GM19239 (cell line): ENCODE measurements around the gene SOX5.
A peak's percentile ranks its signal among the peaks of the same experiment; 100 is the strongest.

Experiments
- DNase-seq: peaks from one replicate; pipeline ENCODE4 v3.0.0; 2011; ENCODE audit warnings: low spot score; ENCODE audit not compliant: insufficient read length
- FAIRE-seq: peaks from 2 replicates; lab custom pipeline; 2011; peaks lifted over from hg19 to GRCh38; lab: Jason Lieb, UNC

SOX5 gene

GRCh38 chr12:23704992-23705943 lies 244.2 kb downstream of the SOX5 start:
- FAIRE-seq, result no peak
- no peak for DNase-seq

GRCh38 chr12:23703051-23703450 lies 246.4 kb downstream of the SOX5 start:
- FAIRE-seq (no peak), DNase-seq (no peak)

GRCh38 chr12:23699031-23699430 lies 250.4 kb downstream of the SOX5 start:
- DNase-seq, result no peak
- FAIRE-seq, result no peak

GRCh38 chr12:23694920-23695319 lies 254.6 kb downstream of the SOX5 start:
- DNase-seq (no peak), FAIRE-seq (no peak)

GRCh38 chr12:23694307-23694706 lies 255.2 kb downstream of the SOX5 start:
- FAIRE-seq, result no peak
- DNase-seq, result no peak

GRCh38 chr12:23687947-23688346 lies 261.5 kb downstream of the SOX5 start:
- no peak for FAIRE-seq
- DNase-seq, result no peak

GRCh38 chr12:23686095-23686494 lies 263.4 kb downstream of the SOX5 start:
- FAIRE-seq, result no peak
- DNase-seq, result no peak

- FAIRE-seq, result no peak
- DNase-seq, result no peak
Measured at GRCh38 chr12:23684121-23684520, 265.3 kb downstream of the SOX5 start.

GRCh38 chr12:23681237-23681636 lies 268.2 kb downstream of the SOX5 start:
- no peak for DNase-seq
- no peak for FAIRE-seq

- FAIRE-seq (no peak), DNase-seq (no peak)
Measured at GRCh38 chr12:23674064-23674463, 275.4 kb downstream of the SOX5 start.

GRCh38 chr12:23671881-23672280 lies 277.6 kb downstream of the SOX5 start:
- DNase-seq (no peak), FAIRE-seq (peak; percentile 33)

GRCh38 chr12:23670684-23671083 lies 278.8 kb downstream of the SOX5 start:
- no peak for DNase-seq
- no peak for FAIRE-seq

- DNase-seq (no peak), FAIRE-seq (no peak)
Measured at GRCh38 chr12:23669691-23670090, 279.8 kb downstream of the SOX5 start.

GRCh38 chr12:23666866-23667265 lies 282.6 kb downstream of the SOX5 start:
- FAIRE-seq (no peak), DNase-seq (no peak)

GRCh38 chr12:23662966-23663365 lies 286.5 kb downstream of the SOX5 start:
- DNase-seq (no peak), FAIRE-seq (no peak)

- no peak for DNase-seq
- FAIRE-seq, result no peak
Measured at GRCh38 chr12:23659131-23659530, 290.3 kb downstream of the SOX5 start.

- DNase-seq (no peak), FAIRE-seq (no peak)
Measured at GRCh38 chr12:23657598-23657997, 291.9 kb downstream of the SOX5 start.

- no peak for FAIRE-seq
- no peak for DNase-seq
Measured at GRCh38 chr12:23655884-23656283, 293.6 kb downstream of the SOX5 start.

GRCh38 chr12:23655112-23655511 lies 294.4 kb downstream of the SOX5 start:
- DNase-seq (no peak), FAIRE-seq (no peak)

- no peak for FAIRE-seq
Measured at GRCh38 chr12:23648546-23648945, 300.9 kb downstream of the SOX5 start.

GRCh38 chr12:23640754-23641153 lies 308.7 kb downstream of the SOX5 start:
- no peak for FAIRE-seq

More at GRCh38 chr12:23648546-23648945, 300.9 kb downstream of the SOX5 start:
- DNase-seq, result no peak

GRCh38 chr12:23634344-23634743 lies 315.1 kb downstream of the SOX5 start:
- DNase-seq (no peak), FAIRE-seq (no peak)

More at GRCh38 chr12:23640754-23641153, 308.7 kb downstream of the SOX5 start:
- no peak for DNase-seq
